GM12872 (cell line): ENCODE results near the gene SEMA5B.

Experiments used
- TF ChIP-seq, protein P1 (sequence below): IDR thresholded peaks from 3 replicates; pipeline ENCODE4 v1.5.1; 2011; ENCODE audit warnings: low read depth, mild to moderate bottlenecking, low read length, moderate library complexity; ENCODE audit not compliant: insufficient read depth

The SEMA5B gene

GRCh38 chr3:122998856-122999255 lies 28.7 kb downstream of the SEMA5B start:
- TF ChIP-seq, protein P1, sequence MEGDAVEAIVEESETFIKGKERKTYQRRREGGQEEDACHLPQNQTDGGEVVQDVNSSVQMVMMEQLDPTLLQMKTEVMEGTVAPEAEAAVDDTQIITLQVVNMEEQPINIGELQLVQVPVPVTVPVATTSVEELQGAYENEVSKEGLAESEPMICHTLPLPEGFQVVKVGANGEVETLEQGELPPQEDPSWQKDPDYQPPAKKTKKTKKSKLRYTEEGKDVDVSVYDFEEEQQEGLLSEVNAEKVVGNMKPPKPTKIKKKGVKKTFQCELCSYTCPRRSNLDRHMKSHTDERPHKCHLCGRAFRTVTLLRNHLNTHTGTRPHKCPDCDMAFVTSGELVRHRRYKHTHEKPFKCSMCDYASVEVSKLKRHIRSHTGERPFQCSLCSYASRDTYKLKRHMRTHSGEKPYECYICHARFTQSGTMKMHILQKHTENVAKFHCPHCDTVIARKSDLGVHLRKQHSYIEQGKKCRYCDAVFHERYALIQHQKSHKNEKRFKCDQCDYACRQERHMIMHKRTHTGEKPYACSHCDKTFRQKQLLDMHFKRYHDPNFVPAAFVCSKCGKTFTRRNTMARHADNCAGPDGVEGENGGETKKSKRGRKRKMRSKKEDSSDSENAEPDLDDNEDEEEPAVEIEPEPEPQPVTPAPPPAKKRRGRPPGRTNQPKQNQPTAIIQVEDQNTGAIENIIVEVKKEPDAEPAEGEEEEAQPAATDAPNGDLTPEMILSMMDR: no peak

DNA sequence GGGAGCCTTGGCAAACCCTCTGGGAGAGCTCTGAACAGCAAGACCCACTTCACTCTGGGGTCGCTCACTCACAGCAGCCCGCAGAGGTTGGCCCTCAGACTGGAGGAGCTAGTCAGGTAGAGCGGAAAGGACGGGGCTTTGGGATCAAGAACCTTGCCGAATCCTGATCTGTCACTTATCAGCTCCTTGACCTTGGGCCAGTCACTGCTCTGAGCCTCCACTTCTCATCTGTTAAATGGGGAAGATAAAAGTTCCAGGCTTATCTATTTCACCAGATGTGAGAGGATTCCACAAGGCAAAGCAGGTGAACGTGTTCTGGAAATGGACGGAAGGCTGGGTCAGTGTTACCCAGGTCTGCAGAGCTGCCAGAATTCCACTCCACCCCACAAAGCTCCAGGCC lies 29.4 kb downstream of the SEMA5B start:
- TF ChIP-seq, protein P1: no peak

DNA sequence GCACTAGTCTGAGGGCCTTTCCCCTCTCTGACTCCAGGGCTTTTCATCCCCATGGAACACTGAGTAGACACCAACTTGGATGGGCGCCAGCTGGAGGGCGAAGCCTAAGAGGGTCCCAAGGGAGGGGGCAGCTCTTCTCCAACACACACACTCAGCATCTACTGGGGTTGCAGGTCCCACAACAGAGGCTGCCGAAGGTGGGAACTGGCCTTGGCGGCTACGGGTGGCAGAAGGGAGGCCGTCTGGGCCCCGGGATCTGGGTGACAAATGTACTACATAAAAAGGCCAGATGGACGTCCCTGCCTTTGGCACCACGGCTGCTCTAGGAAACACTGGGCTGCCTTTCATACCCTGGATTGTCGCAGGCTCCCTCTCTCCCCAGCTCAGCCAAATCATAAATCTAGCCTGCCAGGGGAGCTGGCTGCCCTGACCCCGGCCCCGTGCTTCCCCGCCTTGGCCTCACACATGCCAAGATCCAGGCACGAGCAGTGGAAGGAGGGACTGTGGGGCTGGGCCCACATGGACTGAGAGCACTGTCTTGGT lies 31.5 kb downstream of the SEMA5B start:
- TF ChIP-seq, protein P1: no peak

- TF ChIP-seq, protein P1: no peak
Measured at GRCh38 chr3:122994954-122995353, 32.6 kb downstream of the SEMA5B start.

DNA sequence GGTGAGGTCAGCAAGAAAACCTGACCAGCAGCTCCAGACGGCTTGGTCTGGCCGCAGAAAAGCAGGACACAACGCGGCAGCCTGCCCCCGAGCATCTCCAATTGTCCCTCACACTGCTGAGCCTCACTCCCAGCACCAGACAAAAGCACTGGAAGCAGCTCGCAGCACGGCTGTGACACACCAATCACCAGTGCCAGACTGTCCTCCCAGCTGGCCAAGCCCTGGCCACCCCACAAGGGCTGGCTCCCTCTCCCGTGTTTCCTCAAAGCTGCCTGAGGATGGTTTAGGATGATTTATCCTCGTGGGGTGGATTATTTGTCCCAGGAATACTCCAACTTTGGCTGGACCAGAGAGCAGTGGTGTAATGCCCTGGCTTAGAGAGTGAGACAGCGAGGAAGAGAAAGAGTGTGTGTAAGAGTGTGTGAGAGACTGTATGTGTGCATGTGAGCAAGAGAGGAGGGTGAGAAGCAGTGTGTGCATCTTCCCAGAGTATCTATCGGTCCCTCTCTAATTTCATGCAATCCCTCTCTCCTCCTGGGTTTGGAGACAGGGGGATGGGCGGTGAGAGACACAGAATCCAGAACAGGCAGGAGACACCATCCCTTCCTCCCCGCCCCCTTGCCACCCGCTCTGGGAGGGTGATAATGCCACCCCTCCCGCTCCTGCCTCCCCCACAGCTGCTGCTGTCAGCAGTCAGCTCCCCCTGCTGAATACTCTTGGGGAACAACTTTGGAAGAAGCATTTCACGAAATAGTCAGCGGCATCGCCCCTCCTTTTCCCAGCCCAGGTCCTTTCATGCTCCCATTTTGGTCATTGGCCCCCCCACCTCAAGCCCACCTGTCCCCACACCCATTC lies 34.2 kb downstream of the SEMA5B start:
- TF ChIP-seq, protein P1: no peak

- TF ChIP-seq, protein P1: no peak
Measured at GRCh38 chr3:122992676-122993075, 34.9 kb downstream of the SEMA5B start.

- TF ChIP-seq, protein P1: no peak
Measured at GRCh38 chr3:122992133-122992532, 35.4 kb downstream of the SEMA5B start.
